AG10803 (cell line): ENCODE measurements around the gene CEP97.

Source experiments
- DNase-seq: peaks from one replicate; pipeline ENCODE4 v3.0.0; 2010; ENCODE audit warnings: low read depth
- H3K4me3 ChIP-seq: 2 replicates; pipeline ENCODE4 v1.5.1; 2011; ENCODE audit warnings: mild to moderate bottlenecking, low read length, control low read depth
- CTCF ChIP-seq: conservative IDR thresholded peaks from 2 replicates; pipeline ENCODE4 v1.5.1; 2011; ENCODE audit warnings: mild to moderate bottlenecking, low read length, control low read depth, inconsistent platforms

CEP97 gene

GRCh38 chr3:101718455-101718854 lies 6.0 kb upstream of the CEP97 start:
- H3K4me3 ChIP-seq, result no peak overlapping the region
- no peak for DNase-seq
- TF ChIP-seq CTCF, result no peak

GRCh38 chr3:101719604-101720185 lies 4.7 kb upstream of the CEP97 start:
- no peak overlapping the region for H3K4me3 ChIP-seq
- no peak for TF ChIP-seq CTCF
- DNase-seq, result no peak

GRCh38 chr3:101720851-101721840 lies 3.3 kb upstream of the CEP97 start:
- peak; percentile 64 for DNase-seq
- no peak for TF ChIP-seq CTCF
- H3K4me3 ChIP-seq, result no peak overlapping the region

GRCh38 chr3:101722394-101723173 lies 1.8 kb upstream of the CEP97 start:
- no peak overlapping the region for H3K4me3 ChIP-seq
- no peak for TF ChIP-seq CTCF

GRCh38 chr3:101725194-101725889 lies 928 bp downstream of the CEP97 start:
- TF ChIP-seq CTCF, result no peak
- H3K4me3 ChIP-seq, result peak overlapping the region; percentile 93
- peak; percentile 6 for DNase-seq

More at GRCh38 chr3:101722394-101723173, 1.8 kb upstream of the CEP97 start:
- no peak for DNase-seq

- peak overlapping the region; percentile 93 for H3K4me3 ChIP-seq
- no peak for DNase-seq
- no peak for TF ChIP-seq CTCF
These were observed 1.5 kb downstream of the CEP97 start for GRCh38 chr3:101725890-101726275.
